ENCODE results near the gene MARF1.
"Not testable (repeated sequence)": the region's sequence is repeated elsewhere in the genome, so short reads cannot be mapped to it uniquely, and the experiment has no call there.

DNA sequence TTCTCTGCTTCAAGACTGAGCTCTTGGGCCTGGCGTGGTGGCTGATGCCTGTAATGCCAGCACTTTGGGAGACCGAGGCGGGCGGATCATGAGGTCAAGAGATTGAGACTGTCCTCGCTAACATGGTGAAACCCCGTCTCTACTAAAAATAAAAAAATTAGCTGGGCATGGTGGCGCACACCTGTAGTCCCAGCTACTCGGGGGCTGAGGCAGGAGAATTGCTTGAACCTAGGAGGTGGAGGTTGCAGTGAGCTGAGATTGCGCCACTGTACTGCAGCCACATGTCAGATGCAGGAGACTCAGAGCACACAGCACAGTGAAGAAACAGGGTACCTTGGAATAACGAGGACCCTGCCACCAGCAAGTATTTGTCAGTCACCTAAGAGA lies 29.2 kb upstream of the MARF1 start:
- TF ChIP-seq, protein P1, sequence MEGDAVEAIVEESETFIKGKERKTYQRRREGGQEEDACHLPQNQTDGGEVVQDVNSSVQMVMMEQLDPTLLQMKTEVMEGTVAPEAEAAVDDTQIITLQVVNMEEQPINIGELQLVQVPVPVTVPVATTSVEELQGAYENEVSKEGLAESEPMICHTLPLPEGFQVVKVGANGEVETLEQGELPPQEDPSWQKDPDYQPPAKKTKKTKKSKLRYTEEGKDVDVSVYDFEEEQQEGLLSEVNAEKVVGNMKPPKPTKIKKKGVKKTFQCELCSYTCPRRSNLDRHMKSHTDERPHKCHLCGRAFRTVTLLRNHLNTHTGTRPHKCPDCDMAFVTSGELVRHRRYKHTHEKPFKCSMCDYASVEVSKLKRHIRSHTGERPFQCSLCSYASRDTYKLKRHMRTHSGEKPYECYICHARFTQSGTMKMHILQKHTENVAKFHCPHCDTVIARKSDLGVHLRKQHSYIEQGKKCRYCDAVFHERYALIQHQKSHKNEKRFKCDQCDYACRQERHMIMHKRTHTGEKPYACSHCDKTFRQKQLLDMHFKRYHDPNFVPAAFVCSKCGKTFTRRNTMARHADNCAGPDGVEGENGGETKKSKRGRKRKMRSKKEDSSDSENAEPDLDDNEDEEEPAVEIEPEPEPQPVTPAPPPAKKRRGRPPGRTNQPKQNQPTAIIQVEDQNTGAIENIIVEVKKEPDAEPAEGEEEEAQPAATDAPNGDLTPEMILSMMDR (IDR thresholded peaks at IDR 0.05 in 2 of 3, conservative IDR thresholded peaks at IDR 0.05 in 1 of 3; ENCODE audit: borderline replicate concordance in 1 of 3, insufficient read depth in 1 of 3, low read depth in 2 of 3, low read length in 2 of 3) = not testable (repeated sequence)
- not testable (repeated sequence) for TF ChIP-seq POLR2AphosphoS5 (IDR thresholded peaks at IDR 0.05; ENCODE audit: low read depth, low read length); EZH2 (IDR thresholded peaks at IDR 0.05); SIN3A (IDR thresholded peaks at IDR 0.05; ENCODE audit: low read depth); SP1 (IDR thresholded peaks at IDR 0.05; ENCODE audit: low read depth); TCF7L2 (IDR thresholded peaks at IDR 0.05; ENCODE audit: borderline replicate concordance, extremely low read depth, insufficient read depth, insufficient read length); POLR2A (IDR thresholded peaks at IDR 0.05; ENCODE audit: borderline replicate concordance, extremely low read depth, insufficient read depth, insufficient read length); YY1 (IDR thresholded peaks at IDR 0.05; ENCODE audit: extremely low read depth, insufficient replicate concordance, low read depth, low read length); JUND (IDR thresholded peaks at IDR 0.05); CEBPB (IDR thresholded peaks at IDR 0.05; ENCODE audit: low read depth)
- TF ChIP-seq, protein P2, sequence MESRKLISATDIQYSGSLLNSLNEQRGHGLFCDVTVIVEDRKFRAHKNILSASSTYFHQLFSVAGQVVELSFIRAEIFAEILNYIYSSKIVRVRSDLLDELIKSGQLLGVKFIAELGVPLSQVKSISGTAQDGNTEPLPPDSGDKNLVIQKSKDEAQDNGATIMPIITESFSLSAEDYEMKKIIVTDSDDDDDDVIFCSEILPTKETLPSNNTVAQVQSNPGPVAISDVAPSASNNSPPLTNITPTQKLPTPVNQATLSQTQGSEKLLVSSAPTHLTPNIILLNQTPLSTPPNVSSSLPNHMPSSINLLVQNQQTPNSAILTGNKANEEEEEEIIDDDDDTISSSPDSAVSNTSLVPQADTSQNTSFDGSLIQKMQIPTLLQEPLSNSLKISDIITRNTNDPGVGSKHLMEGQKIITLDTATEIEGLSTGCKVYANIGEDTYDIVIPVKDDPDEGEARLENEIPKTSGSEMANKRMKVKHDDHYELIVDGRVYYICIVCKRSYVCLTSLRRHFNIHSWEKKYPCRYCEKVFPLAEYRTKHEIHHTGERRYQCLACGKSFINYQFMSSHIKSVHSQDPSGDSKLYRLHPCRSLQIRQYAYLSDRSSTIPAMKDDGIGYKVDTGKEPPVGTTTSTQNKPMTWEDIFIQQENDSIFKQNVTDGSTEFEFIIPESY (IDR thresholded peaks at IDR 0.05; ENCODE audit: extremely low read depth, insufficient replicate concordance, low read length) = not testable (repeated sequence)

All from HCT116 (cell line).